HL-60 (cell line): Measurements from ENCODE around the gene EPS8.
A peak's percentile ranks its signal among the peaks of the same experiment; 100 is the strongest.

Source experiments
- DNase-seq, 2 experiments: peaks; one replicate each; pipeline ENCODE4 v3.0.0-alpha.2; 2010 to 2020; ENCODE audit warnings: low read depth in 1 of 2, low spot score in 1 of 2
- H3K27ac ChIP-seq: fragments of 250-450 bp; sonication (Bioruptor Pico); replicated peaks from 2 replicates; pipeline ENCODE4 v1.5.1; 2020; ENCODE audit warnings: mild to moderate bottlenecking, moderate library complexity
- H3K27me3 ChIP-seq: fragments of 250-450 bp; sonication (Bioruptor Pico); 2 replicates; pipeline ENCODE4 v1.5.1; 2021; ENCODE audit warnings: mild to moderate bottlenecking, moderate library complexity; ENCODE audit not compliant: insufficient read depth, poor library complexity, severe bottlenecking
- H3K4me3 ChIP-seq: replicated peaks from 2 replicates; pipeline ENCODE4 v1.5.1; 2011; ENCODE audit warnings: mild to moderate bottlenecking, control low read depth, low read length; ENCODE audit not compliant: insufficient read depth
- GABPA ChIP-seq: IDR thresholded peaks from 2 replicates; pipeline ENCODE4 v1.6.1; 2012; ENCODE audit warnings: low read depth
- POLR2AphosphoS5 ChIP-seq: IDR thresholded peaks from 2 replicates; pipeline ENCODE4 v1.6.1; 2012; ENCODE audit warnings: low read depth
- REST ChIP-seq: IDR thresholded peaks from 2 replicates; pipeline ENCODE4 v1.6.1; 2012; ENCODE audit warnings: low read depth; ENCODE audit not compliant: insufficient replicate concordance
- SPI1 ChIP-seq: IDR thresholded peaks from 2 replicates; pipeline ENCODE4 v1.6.1; 2012; ENCODE audit warnings: low read depth, mild to moderate bottlenecking, borderline replicate concordance
- TF ChIP-seq, protein P1 (sequence below): IDR thresholded peaks from one replicate; pipeline ENCODE4 v1.5.1; 2011; ENCODE audit warnings: low read length, control low read depth, inconsistent platforms; ENCODE audit not compliant: insufficient read depth

Gene EPS8

GRCh38 chr12:15589328-15590032 is 199.7 kb downstream of the EPS8 start:
- Histone ChIP-seq H3K4me3 (no peak overlapping the region), H3K27ac (no peak overlapping the region), H3K27me3 (peaks cover 7% of the 10 kb centered on the region)
- no peak for DNase-seq
- TF ChIP-seq SPI1 (no peak), GABPA (no peak), REST (no peak), POLR2AphosphoS5 (no peak)
- TF ChIP-seq, protein P1, sequence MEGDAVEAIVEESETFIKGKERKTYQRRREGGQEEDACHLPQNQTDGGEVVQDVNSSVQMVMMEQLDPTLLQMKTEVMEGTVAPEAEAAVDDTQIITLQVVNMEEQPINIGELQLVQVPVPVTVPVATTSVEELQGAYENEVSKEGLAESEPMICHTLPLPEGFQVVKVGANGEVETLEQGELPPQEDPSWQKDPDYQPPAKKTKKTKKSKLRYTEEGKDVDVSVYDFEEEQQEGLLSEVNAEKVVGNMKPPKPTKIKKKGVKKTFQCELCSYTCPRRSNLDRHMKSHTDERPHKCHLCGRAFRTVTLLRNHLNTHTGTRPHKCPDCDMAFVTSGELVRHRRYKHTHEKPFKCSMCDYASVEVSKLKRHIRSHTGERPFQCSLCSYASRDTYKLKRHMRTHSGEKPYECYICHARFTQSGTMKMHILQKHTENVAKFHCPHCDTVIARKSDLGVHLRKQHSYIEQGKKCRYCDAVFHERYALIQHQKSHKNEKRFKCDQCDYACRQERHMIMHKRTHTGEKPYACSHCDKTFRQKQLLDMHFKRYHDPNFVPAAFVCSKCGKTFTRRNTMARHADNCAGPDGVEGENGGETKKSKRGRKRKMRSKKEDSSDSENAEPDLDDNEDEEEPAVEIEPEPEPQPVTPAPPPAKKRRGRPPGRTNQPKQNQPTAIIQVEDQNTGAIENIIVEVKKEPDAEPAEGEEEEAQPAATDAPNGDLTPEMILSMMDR = no peak

GRCh38 chr12:15584366-15585041 is 204.7 kb downstream of the EPS8 start:
- Histone ChIP-seq H3K27ac (no peak overlapping the region), H3K27me3 (peaks cover 5% of the 10 kb centered on the region), H3K4me3 (no peak overlapping the region)
- no peak for TF ChIP-seq GABPA
- TF ChIP-seq, protein P1 = peak; percentile 55
- DNase-seq = peak in 1 of 2 experiments; percentile 31

DNA sequence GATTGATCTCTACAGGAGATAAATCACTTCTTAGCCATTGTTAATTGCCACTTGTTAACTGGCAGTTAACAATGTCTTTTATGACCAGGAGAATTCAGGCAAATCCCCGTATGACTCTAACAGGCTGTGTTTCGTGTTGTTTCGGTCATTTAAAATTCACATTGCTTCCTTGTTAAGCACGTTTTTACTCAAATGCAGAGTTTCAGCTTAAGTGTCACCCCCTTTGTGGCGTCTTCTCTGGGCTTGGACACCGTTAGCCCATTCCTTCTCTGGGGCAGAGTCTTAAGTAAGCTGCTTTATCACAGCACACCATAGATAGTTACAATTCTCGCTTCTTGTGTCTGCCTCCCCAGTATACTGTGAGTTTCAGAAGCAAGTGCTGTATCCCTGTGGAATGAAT is 205.4 kb downstream of the EPS8 start:
- peaks cover 5% of the 10 kb centered on the region for H3K27me3 ChIP-seq
- no peak overlapping the region for H3K4me3 ChIP-seq
- no peak overlapping the region for H3K27ac ChIP-seq
- DNase-seq = no peak
- no peak for TF ChIP-seq SPI1
- TF ChIP-seq GABPA = no peak
- TF ChIP-seq, protein P1 = no peak
- TF ChIP-seq POLR2AphosphoS5 = no peak
- TF ChIP-seq REST = no peak
